ENCODE measurements around the gene LY86. TPM values are rescaled to one million over a fixed set of nuclear protein-coding genes. Genes with fewer than 3 reads are reported as not detected.

LY86 gene
- total and polyA plus RNA-seq, 8 donors: 0.16 to 6.1 (median 0.59) TPM; not detected in 1

- WGBS, 2 donors: 83 to 85% methylated on average over 6 of the region's 6 CpGs
- TF ChIP-seq, protein P1, sequence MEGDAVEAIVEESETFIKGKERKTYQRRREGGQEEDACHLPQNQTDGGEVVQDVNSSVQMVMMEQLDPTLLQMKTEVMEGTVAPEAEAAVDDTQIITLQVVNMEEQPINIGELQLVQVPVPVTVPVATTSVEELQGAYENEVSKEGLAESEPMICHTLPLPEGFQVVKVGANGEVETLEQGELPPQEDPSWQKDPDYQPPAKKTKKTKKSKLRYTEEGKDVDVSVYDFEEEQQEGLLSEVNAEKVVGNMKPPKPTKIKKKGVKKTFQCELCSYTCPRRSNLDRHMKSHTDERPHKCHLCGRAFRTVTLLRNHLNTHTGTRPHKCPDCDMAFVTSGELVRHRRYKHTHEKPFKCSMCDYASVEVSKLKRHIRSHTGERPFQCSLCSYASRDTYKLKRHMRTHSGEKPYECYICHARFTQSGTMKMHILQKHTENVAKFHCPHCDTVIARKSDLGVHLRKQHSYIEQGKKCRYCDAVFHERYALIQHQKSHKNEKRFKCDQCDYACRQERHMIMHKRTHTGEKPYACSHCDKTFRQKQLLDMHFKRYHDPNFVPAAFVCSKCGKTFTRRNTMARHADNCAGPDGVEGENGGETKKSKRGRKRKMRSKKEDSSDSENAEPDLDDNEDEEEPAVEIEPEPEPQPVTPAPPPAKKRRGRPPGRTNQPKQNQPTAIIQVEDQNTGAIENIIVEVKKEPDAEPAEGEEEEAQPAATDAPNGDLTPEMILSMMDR (IDR thresholded peaks at IDR 0.05): no peak
- no peak for DNase-seq
- Histone ChIP-seq H3K27me3 (no peaks in the 10 kb centered on the region), H3K4me1 (no peaks in the 10 kb centered on the region), H3K9me3 (no peaks in the 10 kb centered on the region), H3K27ac (no peak overlapping the region), H3K36me3 (no peaks in the 10 kb centered on the region), H3K4me3 (no peak overlapping the region)
- intact Hi-C loops (cut with DNase I): no loop called here
- ATAC-seq: no peak
- FAIRE-seq: no peak
Measured at GRCh38 chr6:6624269-6624990, 35.9 kb downstream of the LY86 start.

GRCh38 chr6:6626187-6626586 is 37.7 kb downstream of the LY86 start:
- no peaks in the 10 kb centered on the region for H3K27me3 ChIP-seq
- no peak overlapping the region for H3K4me3 ChIP-seq
- peaks cover 0 to 4% (median 2%) of the 10 kb centered on the region in 3 donors for H3K4me1 ChIP-seq
- WGBS, 2 donors: 78 to 84% methylated on average over 6 of the region's 6 CpGs
- H3K9me3 ChIP-seq: no peaks in the 10 kb centered on the region
- no peak for ATAC-seq
- no peak for DNase-seq
- intact Hi-C loops (cut with DNase I): no loop called here
- no peak overlapping the region for H3K27ac ChIP-seq
- H3K36me3 ChIP-seq: no peaks in the 10 kb centered on the region
- no peak for FAIRE-seq
- TF ChIP-seq, protein P1 (IDR thresholded peaks at IDR 0.05): no peak

DNA sequence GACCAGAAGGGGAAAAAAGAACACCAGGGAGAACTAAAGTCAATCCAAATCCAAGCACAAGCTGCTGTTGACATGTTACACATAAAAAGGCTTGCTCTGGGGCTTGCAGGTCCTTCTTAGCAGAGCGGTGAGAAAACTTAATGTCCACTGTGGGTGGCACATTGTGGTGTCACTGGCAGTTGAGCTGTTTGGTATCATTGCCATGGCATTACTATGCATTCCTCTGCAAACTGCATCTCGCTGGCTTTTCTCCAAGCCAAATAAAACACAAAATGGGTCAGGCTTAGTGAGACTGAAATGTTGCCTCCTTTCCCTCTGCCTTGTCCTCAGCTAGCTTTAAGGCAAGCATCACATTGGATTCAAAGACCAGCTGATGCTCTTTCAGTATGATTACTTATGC is 40.9 kb downstream of the LY86 start:
- peak in 1 of 4 donors; percentile 39 for ATAC-seq
- 44 to 49% methylated on average over 2 of the region's 2 CpGs for WGBS, 2 donors
- no peak for DNase-seq

GRCh38 chr6:6631053-6631452 is 42.5 kb downstream of the LY86 start:
- no peak overlapping the region for H3K27ac ChIP-seq
- TF ChIP-seq, protein P1 (IDR thresholded peaks at IDR 0.05): no peak
- DNase-seq (peak in 2 of 6 donors; percentile 8 to 47), FAIRE-seq (no peak), ATAC-seq (peak; percentile 41 to 75 (median 70))
- H3K27me3 ChIP-seq: no peaks in the 10 kb centered on the region
- 31 to 33% methylated on average over 3 of the region's 3 CpGs for WGBS, 2 donors
- H3K4me1 ChIP-seq: peaks cover 0 to 8% (median 7%) of the 10 kb centered on the region in 3 donors
- intact Hi-C loops (cut with DNase I): no loop called here
- H3K9me3 ChIP-seq: no peaks in the 10 kb centered on the region
- no peaks in the 10 kb centered on the region for H3K36me3 ChIP-seq
- H3K4me3 ChIP-seq: no peak overlapping the region

More for the DNA sequence above, 40.9 kb downstream of the LY86 start:
- Histone ChIP-seq H3K9me3 (no peaks in the 10 kb centered on the region), H3K27ac (no peak overlapping the region), H3K27me3 (no peaks in the 10 kb centered on the region), H3K4me1 (peaks cover 0 to 8% (median 7%) of the 10 kb centered on the region in 3 donors), H3K36me3 (no peaks in the 10 kb centered on the region), H3K4me3 (no peak overlapping the region)
- TF ChIP-seq, protein P1 (IDR thresholded peaks at IDR 0.05): no peak
- intact Hi-C loops (cut with DNase I): no loop called here
- FAIRE-seq: no peak

Measured in pancreas (tissue), 10 donors.